ENCODE data around the gene TRIM37.
"Not testable (repeated sequence)": the region's sequence is repeated elsewhere in the genome, so short reads cannot be mapped to it uniquely, and the experiment has no call there.

TRIM37 gene

DNA sequence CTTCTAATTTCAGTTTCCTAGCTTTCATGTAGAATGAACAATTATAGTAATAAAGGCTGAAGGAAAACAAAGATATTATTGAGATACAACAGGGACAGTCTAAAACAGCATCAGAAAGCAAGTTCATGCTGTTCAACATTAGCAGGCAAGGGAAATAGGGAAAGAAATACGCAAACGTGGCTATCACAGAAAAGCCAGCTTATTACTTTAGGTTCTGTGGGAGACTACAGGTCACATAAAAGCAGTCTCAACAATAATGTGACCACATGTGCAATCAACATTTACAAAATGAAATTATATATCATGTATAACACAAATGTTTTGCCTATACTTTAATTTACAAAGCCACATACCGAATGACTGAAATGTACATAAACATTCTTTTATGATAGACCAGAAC is 4.9 kb upstream of the TRIM37 start:
- DNase-seq, result no peak

DNA sequence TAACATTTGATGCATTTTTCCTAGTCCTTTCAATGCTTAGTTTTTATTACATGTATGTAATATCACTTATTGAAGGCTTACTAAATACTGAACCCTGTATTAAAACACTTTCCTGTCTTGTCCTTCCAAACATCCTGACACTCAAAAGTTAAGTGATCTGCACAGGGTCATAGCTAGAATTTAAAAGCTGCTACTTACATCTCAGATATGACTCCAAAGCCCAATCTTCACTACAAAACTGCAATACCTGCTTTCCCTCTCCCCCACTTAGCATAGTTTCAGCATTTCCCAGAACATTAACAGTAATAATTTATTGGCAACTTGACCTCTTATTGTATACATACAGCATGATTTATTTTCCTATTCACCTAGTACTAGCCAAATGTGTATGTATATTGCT is 4.3 kb upstream of the TRIM37 start:
- DNase-seq, result no peak

DNA sequence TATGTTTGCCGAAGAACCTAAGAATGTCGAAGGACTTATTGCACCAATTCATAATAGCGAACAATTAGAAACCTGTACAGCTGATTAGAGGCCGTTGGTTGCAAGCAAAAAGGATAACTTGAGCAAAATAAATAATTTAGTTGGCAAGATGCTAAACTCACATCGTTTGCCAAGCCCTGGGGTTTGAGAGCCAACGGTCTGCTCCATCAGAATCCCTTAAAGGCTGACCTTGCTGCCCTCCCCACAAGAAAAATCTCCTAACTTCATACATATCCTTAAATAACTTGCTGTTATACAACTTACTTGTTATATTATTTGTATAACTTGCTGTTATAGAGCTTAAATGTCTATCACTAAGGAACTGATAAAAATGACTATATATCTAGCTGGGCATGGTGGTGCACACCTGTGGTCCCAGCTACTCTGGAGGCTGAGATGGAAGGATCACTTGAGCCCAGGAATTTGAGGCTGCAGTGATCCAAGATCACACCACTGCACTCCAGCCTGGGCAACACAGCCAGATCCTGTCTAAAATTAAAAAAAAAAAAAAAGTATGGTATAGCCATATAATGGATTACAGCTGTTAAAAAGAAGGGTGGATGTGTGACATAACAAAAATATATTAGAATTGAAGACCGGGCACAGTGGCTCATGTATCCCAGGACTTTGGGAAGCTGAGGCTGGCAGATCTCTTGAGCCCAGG is 1.9 kb upstream of the TRIM37 start:
- no peak for DNase-seq

DNA sequence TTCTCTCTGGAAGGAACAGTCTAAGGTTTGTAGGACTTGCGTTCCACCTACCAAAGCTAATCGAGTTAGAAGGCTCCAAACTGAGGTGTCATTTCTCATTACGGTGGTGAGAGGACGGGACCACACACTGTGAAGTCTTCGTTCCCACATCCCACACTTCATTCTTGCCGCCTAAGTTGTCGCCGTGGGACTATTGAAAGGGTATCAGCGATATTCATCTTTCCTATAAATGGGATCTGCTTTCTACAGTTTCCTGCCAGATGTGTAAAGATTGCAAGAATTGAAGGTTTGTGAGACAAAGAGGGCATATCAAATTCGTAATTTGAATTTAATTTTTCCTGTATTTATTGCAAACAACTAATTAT is 608 bp upstream of the TRIM37 start:
- DNase-seq, result peak; percentile 54

DNA sequence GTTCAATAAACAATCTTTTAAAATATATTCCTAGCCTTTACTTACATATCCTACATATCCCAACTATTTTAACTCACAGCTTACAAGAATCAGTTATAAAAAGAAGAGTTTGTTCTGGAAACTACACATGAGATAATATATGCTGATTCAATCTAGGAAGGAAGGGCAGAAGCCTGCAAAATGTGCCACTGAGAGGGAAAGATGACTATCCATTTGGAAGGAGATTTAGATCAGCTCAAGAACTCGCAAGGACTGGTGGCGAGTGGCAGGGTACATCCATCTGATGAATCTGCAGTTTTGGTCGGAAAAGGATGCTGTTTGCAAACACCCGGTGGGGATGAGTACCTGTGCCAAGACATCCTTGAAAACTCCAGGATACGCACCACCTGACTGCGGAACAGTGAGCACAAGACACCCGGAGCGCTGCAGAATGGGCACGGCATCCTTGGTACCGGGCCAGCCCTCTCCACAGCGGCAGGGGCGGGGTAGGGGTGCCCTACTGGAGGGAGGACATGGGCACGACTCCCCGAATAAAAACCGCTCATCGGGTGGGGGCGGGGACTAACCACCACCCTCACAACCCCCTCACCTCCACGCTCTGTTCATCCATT is 723 bp downstream of the TRIM37 start:
- DNase-seq, result peak; percentile 30

DNA sequence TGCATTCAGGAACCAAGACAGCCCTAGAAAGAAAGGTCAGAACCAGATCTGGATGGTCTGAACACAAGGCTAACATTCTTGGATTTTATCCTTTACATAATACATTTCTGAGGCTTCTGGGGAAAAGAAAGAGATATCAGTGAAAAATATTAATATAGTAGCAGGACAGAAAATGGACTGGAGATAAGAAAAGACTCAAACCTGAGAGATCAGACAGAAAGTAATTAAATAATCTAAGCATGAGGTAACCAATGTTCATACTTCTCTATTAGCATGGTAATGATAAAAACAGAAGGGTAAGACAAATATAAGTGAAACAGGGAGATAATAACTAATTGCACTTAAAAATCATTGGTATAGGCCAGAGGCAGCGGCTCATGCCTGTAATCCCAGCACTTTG is 5.5 kb downstream of the TRIM37 start:
- DNase-seq, result no peak

DNA sequence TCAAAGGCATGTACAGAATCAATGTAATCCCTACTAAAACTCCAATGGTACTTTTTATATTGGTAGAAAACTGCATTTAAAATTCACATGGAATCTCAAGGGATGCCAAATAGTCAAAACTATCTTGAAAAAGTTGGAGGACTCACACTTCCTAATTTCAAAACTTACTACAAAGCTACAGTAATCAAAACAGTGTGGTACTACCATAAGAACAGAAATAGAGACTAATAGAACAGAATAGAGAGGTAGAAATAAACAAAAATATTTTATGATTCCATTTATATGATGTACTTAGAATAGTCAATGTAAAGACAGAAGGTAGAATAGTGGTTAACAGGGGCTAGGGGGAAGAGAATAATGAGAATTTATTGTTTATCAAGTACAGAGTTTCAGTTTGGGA is 8.8 kb downstream of the TRIM37 start:
- no peak for DNase-seq

DNA sequence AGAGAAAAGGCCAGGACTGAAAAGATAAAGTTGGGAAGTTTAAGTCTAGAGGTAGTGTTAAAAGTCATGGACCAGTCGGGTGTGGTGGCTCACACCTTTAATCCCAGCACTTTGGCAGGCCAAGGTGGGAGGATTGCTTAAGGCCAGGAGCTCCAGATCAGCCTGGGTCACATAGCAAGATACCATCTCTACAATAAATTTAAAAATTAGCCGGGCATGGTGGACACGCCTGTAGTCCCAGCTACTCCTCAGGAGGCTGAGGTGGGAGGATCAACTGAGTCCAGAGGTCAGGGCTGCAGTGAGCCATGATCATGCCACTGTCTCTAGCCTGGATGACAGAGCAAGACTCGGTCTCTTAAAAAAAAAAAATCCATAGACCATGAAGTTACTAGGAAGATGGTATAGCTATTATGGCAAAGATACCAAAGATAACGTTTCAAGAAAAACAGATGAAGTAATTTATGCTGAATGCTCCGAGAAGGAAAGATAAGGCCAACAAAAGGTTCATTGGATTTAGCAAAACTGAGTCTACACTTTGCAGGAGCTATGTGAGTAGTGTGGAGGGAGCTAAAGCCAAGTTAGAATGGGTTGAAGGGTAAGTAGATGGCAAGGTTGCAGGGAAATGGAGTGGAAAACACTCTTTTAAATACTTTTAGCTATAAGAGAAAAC is 11.7 kb downstream of the TRIM37 start:
- no peak for DNase-seq

DNA sequence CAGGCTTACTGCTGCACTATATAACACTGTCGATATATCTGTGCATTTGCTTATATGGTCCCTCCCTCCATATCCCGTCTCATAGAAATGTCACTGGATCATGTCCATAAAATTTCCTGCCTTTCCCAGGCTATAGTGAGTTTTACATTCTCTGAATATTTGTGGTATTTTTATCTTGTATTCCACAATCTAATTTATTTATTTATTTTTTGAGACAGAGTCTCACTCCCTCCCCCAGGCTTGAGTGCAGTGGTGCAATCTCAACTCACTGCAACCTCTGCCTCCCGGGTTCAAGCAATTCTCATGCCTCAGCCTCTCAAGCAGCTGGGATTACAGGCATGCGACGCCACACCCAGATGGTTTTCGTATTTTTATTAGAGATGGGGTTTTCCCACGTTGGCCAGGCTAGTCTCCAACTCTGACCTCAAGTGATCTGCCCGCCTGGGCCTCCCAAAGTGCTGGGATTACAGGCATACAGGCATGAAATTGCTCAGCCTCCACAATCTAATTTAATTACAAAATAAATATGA is 12.9 kb downstream of the TRIM37 start:
- DNase-seq, result no peak

DNA sequence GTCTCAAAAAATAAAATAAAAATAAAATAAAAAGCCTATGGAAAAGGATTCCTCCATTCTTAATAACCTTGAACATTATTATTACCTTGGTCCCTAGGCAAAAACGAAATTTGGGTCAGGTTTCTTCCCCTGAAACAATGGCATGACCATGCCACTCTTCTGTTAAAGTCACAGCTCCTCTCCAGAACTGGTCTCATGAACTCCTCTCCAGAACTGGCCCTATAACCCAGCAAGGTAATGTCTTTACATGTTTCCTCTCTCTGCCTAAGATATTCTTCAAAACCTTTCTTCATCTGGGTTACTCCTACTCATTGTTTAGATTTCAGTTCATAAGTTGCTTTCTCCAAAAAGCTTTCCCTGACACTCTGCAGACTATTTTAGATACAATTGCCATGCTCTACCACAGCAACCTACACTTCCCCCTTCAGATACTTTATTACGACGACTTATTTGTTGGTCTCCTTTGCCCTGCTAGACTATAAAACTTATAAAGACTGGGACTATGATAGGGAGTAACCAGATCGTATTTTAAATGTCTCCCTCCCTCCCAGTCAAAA is 13.5 kb downstream of the TRIM37 start:
- DNase-seq, result no peak

DNA sequence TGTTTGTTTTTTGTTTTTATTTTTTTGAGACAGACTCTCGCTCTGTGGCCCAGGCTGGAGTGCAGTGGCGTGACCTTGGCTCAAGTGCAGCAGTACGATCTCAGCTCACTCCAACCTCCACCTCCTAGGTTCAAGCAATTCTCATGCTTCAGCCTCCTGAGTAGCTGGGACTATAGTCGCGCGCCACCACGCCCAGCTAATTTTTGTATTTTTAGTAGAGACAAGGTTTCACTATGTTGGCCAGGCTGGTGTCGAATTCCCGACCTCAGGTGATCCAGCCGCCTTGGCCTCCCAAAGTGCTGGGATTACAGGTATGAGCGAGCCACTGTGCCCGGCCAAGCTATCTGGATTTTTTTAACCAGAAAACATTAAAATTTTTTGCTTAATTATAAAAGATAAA is 16.1 kb downstream of the TRIM37 start:
- not testable (repeated sequence) for DNase-seq

DNA sequence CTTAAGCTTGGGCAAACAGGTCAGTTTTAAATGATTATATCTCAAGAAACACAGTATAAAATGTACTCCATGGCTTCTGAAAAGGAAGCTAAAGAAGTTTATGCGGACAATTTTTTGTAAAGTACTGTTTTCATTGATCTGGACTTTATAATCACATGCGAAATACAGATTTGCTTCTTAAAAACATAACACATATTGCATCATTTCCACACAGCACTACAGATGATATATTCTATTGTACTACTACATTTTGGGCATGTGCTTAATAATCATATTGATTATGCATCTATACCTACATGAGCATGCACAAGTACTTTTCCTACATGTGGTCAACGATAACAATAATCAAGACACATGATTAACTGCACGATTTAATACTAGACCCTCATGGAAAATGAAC is 22.5 kb downstream of the TRIM37 start:
- DNase-seq, result no peak

DNA sequence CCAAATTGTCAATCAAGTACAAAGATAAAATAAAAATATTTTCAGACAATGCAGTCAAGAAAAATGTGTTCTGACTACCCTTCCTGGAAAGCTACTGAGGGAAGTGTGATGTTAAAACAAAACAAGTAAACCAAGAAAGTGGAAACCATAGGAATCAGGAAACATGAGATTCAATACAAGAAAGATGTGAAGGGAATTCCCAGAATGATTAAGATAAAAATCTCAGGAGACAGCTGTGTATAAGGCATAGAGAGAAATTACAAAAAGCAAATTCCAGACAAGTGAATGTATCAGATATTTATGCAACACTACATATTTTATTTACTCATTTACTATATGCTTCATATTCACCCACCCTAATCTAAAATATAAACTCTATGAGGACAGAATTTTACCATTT is 32.2 kb downstream of the TRIM37 start:
- DNase-seq, result no peak

DNA sequence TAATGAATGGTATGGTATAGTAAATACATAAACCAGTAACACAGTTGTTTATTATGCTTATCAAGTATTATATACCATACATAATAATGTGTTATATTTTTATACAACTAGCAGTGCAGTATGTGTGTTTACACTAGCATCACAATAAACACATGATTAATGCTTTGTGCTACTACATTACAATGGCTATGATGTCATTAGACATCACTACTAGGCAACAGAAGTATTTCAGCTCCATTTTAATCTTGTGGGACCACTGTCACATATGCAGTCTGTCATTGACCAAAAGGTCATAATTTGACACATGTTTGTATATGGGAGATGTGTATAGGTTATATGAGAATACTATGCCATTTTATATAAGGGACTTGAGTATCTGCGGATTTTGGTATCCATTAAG is 32.7 kb downstream of the TRIM37 start:
- no peak for DNase-seq

DNA sequence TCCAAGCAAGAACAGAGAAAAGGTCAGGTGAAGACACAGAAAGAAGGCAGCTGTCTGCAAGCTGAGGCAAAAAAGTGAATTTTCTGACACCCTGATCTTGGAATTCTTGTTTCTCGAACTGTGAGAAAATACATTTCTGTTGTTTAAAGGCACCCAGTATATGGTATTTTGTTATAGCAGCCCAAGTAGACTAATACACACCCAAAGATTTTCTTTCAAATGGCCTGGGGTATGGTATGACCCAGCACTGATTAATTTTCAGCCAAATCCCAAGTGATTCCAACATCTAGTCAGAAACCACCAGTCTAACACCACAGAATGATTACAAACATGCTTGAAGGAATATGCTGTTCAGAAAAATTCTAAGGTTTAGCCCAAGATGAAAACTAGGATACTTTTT is 36.8 kb downstream of the TRIM37 start:
- DNase-seq, result no peak

DNA sequence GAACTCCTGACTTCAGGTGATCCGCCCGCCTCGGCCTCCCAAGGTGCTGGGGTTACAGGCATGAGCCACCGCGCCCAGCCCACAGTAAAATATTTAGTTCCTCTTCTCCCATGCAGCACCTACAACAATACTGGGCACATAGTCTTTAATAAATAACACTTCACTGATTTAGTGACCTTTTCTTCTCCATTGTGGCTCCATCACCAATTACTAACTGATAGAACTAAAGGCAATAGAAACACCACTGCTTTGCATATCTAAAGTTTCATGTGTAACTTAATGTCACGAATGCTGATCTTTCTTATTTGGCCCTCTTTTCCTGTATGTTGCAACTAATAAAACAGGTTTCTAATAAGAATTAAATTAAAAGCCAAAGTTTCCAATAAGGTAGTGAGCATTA is 38.9 kb downstream of the TRIM37 start:
- no peak for DNase-seq

DNA sequence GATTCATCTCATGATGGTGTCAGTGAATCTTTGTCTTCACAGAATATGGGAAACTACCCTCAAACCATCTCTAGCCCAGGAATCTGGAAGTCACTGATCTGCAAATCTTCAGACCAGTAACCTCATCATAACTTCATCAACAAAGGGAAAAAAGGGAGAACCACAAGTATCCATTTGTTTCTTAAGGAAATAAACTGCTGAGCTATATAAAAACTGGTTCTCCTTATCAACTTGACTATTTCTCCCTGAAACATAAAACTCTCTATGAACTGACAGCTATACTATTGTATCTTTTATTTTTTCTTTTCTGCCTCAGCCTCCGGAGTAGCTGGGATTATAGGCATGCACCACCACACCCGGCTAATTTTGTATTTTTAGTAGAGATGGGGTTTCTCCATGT is 39.3 kb downstream of the TRIM37 start:
- no peak for DNase-seq

DNA sequence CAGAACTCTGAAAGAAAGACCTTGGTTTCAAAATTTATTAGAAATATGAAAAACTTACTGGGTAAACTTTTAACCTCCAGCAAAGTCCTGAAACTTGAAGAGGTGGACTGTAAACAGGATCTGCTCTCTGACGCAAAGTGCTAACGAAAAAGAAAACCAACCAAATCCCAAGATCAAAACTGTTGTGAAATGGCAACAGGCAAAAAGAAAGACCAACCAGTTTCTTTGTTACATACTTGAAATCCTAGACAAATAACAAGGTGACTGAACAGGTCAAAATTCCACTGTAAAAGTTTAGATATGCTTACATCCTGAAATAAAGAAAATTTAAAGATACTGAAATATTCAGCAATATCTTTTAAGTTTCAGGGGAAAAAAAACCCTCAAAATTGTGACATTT is 44.2 kb downstream of the TRIM37 start:
- no peak for DNase-seq

DNA sequence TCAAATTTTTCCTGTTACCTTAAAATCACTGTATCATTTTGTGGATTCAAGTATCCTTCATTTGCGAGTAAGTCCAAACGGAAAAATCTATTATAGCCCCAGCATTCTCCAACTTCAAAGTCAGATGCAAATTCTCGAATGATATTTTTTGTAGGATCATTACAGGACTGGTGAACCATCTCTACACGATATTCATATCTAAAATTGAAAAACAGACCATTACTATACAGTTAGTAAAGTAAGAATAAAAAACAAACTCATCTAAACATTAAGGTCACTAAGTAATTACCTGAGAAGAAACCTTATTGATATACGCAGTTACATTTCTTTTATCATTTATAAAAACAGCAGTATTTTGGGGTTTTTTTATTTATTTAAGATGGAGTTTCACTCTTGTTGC is 49.8 kb downstream of the TRIM37 start:
- DNase-seq, result no peak

DNA sequence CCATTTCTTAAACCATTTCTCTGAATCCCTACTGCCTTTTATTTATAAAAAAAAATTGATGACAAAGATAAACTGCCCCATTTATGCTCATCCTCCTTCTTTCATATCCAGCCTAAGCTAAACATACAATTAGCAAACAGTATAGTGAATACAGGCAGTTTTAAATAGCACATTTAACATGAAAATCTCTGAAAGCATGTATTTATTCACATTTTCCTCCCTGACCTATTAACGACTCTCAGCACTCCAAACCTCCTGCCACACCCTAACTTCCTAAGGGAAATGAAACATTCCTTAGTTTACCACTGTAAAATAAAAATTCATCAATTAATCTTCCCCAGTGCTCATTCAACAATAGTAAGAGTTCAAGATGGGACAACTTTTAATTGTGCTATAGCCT is 56.9 kb downstream of the TRIM37 start:
- DNase-seq, result no peak

DNA sequence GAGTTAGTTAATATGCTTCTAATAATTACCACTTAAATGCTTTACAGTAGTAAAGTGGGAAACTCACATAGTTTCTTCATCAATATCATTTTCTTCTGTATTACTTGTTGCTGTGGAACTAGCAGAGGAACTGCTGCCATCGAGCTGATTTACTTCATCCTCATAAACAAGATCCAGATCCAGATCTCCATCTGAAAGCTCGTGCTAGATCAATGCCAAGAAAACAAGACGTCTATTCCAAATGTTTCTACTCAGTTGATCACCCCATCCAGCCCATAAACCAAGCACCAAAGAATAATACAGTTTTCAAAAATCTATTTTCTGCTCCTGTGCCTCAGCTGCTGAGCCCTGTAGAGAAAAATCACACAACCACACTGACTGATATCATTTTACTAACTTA is 59.1 kb downstream of the TRIM37 start:
- no peak for DNase-seq

DNA sequence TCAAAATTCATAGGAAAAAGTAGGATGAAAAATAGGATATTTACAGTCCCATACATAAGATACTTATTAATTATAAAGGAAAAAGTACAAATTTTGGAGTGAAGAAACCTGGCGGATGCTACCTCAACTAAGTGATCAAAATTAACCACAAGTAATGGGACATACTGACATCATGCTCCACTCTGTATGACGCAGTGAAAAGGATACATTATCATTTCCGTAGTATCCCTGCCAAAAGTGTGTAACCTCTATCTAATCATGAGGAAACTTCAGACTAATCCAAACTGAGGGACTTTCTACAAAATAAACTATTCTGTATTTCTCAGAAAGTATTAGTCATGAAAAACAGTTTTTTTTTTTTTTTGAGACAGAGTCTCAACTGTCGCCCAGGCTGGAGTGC is 60.5 kb downstream of the TRIM37 start:
- no peak for DNase-seq

DNA sequence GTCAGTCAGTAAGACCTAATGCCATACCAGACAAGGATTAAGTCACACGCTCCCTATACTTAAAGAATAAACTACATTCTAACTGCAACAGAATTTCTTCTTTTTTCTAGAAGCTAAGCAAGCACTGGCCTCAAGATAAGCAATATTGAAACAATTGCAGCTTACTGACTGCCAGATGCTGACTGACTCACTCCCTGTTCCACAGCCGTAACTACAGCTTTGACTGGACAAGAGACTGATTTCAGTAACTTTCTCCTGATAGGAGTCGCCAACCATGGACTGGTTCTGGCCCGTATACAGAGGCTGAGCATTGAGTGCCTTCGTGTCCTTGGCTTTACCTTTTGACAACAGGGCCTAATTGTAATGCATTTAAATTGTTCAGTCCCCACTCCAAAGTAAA is 67.9 kb downstream of the TRIM37 start:
- no peak for DNase-seq

DNA sequence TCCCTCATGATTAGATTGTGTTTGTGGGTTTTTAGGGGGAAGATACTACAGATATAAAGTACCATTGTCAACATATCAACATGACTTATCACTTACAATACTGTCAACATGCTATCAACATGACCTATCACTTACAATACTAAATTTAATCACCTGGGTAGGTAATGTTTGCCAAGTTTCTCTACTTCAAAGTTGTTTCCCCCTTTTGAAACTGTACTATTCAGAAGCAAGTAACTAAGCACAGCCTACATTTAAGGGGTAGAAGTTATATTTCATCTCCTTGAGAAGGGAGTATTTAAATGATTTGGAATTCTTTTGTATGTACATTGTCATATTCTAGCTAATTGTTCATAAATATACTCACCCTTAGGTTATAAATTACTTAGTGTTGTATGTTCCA is 68.7 kb downstream of the TRIM37 start:
- DNase-seq, result no peak

Data from NCI-H2029 treated with DMSO at 0.1 percent for 48 hours (cell line).